ENCODE results near the gene FGGY.

The FGGY gene

DNA sequence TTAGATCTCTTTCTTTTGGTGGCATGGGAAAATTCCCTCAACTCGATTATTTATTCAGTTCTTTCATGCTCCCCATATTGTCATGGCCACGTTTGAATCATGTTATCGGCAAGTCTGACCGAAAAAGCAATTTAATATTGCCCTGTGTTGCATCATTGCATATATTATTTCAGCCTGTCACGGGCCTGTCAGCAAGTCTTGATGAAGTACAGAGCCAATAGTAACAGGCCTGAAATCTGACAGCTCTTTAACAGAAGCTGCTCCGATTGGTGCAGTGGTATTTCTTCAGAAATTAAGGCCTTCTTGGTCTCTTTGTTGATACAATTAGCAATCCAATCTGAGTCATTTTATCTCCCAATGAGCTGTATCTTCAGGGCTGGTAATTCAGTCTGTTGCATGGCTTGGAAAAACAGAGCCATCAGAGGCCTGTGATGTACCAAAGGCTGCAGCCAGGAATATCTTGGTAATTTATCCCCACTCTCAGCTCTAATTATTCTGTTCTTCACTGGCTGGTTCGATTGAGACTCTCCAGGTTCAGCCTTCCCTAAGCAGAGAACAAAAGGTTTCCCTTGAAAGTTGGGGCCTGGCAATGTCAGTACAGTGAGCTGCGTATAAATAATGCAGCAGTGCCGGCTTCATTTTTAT is 149.5 kb downstream of the FGGY start:
- TF ChIP-seq, protein P1, sequence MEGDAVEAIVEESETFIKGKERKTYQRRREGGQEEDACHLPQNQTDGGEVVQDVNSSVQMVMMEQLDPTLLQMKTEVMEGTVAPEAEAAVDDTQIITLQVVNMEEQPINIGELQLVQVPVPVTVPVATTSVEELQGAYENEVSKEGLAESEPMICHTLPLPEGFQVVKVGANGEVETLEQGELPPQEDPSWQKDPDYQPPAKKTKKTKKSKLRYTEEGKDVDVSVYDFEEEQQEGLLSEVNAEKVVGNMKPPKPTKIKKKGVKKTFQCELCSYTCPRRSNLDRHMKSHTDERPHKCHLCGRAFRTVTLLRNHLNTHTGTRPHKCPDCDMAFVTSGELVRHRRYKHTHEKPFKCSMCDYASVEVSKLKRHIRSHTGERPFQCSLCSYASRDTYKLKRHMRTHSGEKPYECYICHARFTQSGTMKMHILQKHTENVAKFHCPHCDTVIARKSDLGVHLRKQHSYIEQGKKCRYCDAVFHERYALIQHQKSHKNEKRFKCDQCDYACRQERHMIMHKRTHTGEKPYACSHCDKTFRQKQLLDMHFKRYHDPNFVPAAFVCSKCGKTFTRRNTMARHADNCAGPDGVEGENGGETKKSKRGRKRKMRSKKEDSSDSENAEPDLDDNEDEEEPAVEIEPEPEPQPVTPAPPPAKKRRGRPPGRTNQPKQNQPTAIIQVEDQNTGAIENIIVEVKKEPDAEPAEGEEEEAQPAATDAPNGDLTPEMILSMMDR (IDR thresholded peaks at IDR 0.05; ENCODE audit: control insufficient read depth, insufficient read depth, low read depth, low read length, missing control alignments) = no peak
- DNase-seq (ENCODE audit: low read depth) = peak; percentile 75
- no peak overlapping the region for H3K4me3 ChIP-seq (ENCODE audit: control insufficient read depth, low read depth, low read length)

DNA sequence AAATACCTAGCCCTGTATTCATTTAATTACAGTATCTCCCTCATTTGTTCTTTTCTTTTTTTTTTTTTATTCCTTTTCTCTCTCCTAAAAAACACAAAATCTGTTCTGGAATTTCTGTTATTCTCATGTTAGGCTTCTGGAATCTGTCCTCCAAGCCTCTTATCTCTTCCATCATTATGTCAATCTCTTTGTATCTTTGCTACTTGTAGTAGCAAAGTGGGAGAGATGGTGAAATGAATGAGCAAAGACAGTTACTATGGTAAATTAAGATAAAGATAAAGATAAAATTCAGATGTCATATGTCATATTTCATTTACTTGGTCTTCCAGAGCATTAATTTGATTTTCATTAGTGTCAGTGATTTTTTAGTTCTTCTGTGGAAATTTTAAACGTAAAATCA is 155.1 kb downstream of the FGGY start:
- H3K4me3 ChIP-seq (ENCODE audit: control insufficient read depth, low read depth, low read length) = no peak overlapping the region
- TF ChIP-seq, protein P1 (IDR thresholded peaks at IDR 0.05; ENCODE audit: control insufficient read depth, insufficient read depth, low read depth, low read length, missing control alignments) = no peak
- no peak for DNase-seq (ENCODE audit: low read depth)

DNA sequence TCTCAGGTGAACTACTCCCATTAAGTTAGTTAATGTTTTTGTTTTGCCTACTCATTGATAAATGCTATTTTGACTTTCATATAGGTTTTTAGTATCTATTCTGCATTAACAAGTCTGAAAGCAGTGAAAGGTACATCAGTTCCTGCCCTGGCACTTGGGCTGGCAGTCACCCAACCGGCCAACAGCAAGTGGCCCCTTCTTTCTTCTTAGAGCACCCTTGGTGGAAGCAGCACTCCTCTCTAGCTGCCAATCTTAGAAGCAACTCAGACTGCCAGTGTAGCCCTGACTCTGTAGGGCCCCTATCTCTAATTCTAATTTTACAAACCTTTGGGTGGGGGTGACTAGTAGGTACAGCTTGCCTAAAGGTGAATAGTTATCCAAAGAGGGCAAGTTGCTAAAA is 155.7 kb downstream of the FGGY start:
- H3K4me3 ChIP-seq (ENCODE audit: control insufficient read depth, low read depth, low read length) = no peak overlapping the region
- DNase-seq (ENCODE audit: low read depth) = no peak
- TF ChIP-seq, protein P1 (IDR thresholded peaks at IDR 0.05; ENCODE audit: control insufficient read depth, insufficient read depth, low read depth, low read length, missing control alignments) = no peak

- TF ChIP-seq, protein P1 (IDR thresholded peaks at IDR 0.05; ENCODE audit: control insufficient read depth, insufficient read depth, low read depth, low read length, missing control alignments) = no peak
- no peak overlapping the region for H3K4me3 ChIP-seq (ENCODE audit: control insufficient read depth, low read depth, low read length)
- DNase-seq (ENCODE audit: low read depth) = no peak
These were observed 156.5 kb downstream of the FGGY start for GRCh38 chr1:59453297-59453968.

DNA sequence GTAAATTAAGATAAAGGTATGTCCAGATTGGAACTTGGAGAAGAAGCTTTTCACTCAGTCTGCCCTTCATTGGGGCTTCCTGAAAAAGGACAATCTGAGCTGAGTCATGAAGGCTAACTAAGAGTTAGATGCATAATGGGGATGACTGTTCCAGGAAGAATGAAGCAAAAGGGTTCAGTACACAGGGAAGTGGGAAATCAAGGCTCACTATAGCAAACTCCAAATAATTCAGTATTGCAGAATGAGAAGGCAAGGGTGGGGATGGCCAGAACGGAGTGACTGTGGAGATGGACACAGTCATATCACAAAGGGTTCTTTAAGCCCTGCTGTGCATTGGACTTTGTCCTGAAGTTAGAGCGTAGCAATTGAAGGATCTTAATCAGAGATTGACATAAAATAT is 158.3 kb downstream of the FGGY start:
- TF ChIP-seq, protein P1 (IDR thresholded peaks at IDR 0.05; ENCODE audit: control insufficient read depth, insufficient read depth, low read depth, low read length, missing control alignments) = no peak
- DNase-seq (ENCODE audit: low read depth) = no peak
- H3K4me3 ChIP-seq (ENCODE audit: control insufficient read depth, low read depth, low read length) = no peak overlapping the region

DNA sequence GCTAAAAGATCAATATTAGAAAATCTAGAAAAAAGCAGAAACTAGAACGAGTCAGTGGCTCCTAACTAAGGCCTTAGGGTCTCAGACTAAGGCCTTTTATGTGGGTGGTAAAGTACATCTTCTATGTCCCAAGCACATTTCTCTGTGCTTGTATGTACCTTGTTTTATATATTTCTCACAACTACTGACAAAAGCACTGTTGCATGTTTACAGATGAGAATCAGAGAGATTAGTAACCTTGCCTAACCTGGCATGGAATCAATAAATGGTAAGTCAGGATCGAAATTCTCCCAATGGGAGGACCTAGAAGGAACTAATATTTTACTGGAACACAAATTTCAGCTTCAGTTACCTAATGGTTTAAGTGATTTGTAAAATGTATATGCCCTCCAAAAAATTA is 160.9 kb downstream of the FGGY start:
- no peak for DNase-seq (ENCODE audit: low read depth)
- H3K4me3 ChIP-seq (ENCODE audit: control insufficient read depth, low read depth, low read length) = no peak overlapping the region
- TF ChIP-seq, protein P1 (IDR thresholded peaks at IDR 0.05; ENCODE audit: control insufficient read depth, insufficient read depth, low read depth, low read length, missing control alignments) = no peak
